ENCODE measurements around the gene C11orf86. TPM values are rescaled to one million over a fixed set of nuclear protein-coding genes. Genes with fewer than 3 reads are reported as not detected.

The C11orf86 gene
- total and polyA plus RNA-seq, 9 donors, result 2.6 TPM; not detected in 8

- no peak for DNase-seq
- WGBS, 3 donors, result 94 to 95% (median 95%) methylated on average over 6 of the region's 6 CpGs
- Histone ChIP-seq H3K36me3 (no peaks in the 10 kb centered on the region), H3K27ac (no peak overlapping the region), H3K4me1 (ENCODE audit: insufficient read depth) (no peaks in the 10 kb centered on the region), H3K9me3 (no peaks in the 10 kb centered on the region), H3K27me3 (no peaks in the 10 kb centered on the region), H3K4me3 (no peak overlapping the region)
- intact Hi-C loops (cut with DNase I), result no loop called here
- TF ChIP-seq POLR2A (IDR thresholded peaks at IDR 0.05) (no peak), CTCF (IDR thresholded peaks at IDR 0.05) (no peak), EP300 (IDR thresholded peaks at IDR 0.05) (no peak)
Measured at GRCh38 chr11:66978717-66979116, 3.6 kb downstream of the C11orf86 start.

GRCh38 chr11:66979336-66979980 lies 4.4 kb downstream of the C11orf86 start:
- no peaks in the 10 kb centered on the region for H3K27me3 ChIP-seq
- no peaks in the 10 kb centered on the region for H3K9me3 ChIP-seq
- no peak overlapping the region for H3K27ac ChIP-seq
- no peak overlapping the region for H3K4me3 ChIP-seq
- intact Hi-C loops (cut with DNase I), result no loop called here
- DNase-seq, result no peak
- no peak for TF ChIP-seq POLR2A (IDR thresholded peaks at IDR 0.05)
- TF ChIP-seq EP300 (IDR thresholded peaks at IDR 0.05), result no peak
- TF ChIP-seq CTCF (IDR thresholded peaks at IDR 0.05), result no peak
- no peaks in the 10 kb centered on the region for H3K4me1 ChIP-seq (ENCODE audit: insufficient read depth)
- WGBS, 3 donors, result 91 to 94% (median 92%) methylated on average over 2 of the region's 2 CpGs
- no peaks in the 10 kb centered on the region for H3K36me3 ChIP-seq

- WGBS, 3 donors, result 17 to 24% (median 17%) methylated on average over 9 of the region's 9 CpGs
- no peak overlapping the region for H3K4me3 ChIP-seq
- DNase-seq, result peak; percentile 54 to 76 (median 62)
- intact Hi-C loops (cut with DNase I), result no loop called here
- no peaks in the 10 kb centered on the region for H3K36me3 ChIP-seq
- no peaks in the 10 kb centered on the region for H3K4me1 ChIP-seq (ENCODE audit: insufficient read depth)
- TF ChIP-seq POLR2A (IDR thresholded peaks at IDR 0.05) (no peak), CTCF (IDR thresholded peaks at IDR 0.05) (no peak), EP300 (IDR thresholded peaks at IDR 0.05) (no peak)
- H3K27me3 ChIP-seq, result no peaks in the 10 kb centered on the region
- no peaks in the 10 kb centered on the region for H3K9me3 ChIP-seq
- H3K27ac ChIP-seq, result no peak overlapping the region
Measured at GRCh38 chr11:66981976-66982578, 7.0 kb downstream of the C11orf86 start.

GRCh38 chr11:66983275-66983924 lies 8.3 kb downstream of the C11orf86 start:
- DNase-seq, result no peak
- H3K9me3 ChIP-seq, result no peaks in the 10 kb centered on the region
- no peak overlapping the region for H3K27ac ChIP-seq
- TF ChIP-seq CTCF (IDR thresholded peaks at IDR 0.05) (no peak), POLR2A (IDR thresholded peaks at IDR 0.05) (no peak), EP300 (IDR thresholded peaks at IDR 0.05) (no peak)
- WGBS, 3 donors, result 70 to 74% (median 70%) methylated on average over 5 of the region's 5 CpGs
- intact Hi-C loops (cut with DNase I), result no loop called here
- H3K27me3 ChIP-seq, result no peaks in the 10 kb centered on the region
- H3K4me1 ChIP-seq (ENCODE audit: insufficient read depth), result no peaks in the 10 kb centered on the region
- no peak overlapping the region for H3K4me3 ChIP-seq
- no peaks in the 10 kb centered on the region for H3K36me3 ChIP-seq

Data from ovary (tissue), 9 donors.